ENCODE data around the gene LILRA2.

DNA sequence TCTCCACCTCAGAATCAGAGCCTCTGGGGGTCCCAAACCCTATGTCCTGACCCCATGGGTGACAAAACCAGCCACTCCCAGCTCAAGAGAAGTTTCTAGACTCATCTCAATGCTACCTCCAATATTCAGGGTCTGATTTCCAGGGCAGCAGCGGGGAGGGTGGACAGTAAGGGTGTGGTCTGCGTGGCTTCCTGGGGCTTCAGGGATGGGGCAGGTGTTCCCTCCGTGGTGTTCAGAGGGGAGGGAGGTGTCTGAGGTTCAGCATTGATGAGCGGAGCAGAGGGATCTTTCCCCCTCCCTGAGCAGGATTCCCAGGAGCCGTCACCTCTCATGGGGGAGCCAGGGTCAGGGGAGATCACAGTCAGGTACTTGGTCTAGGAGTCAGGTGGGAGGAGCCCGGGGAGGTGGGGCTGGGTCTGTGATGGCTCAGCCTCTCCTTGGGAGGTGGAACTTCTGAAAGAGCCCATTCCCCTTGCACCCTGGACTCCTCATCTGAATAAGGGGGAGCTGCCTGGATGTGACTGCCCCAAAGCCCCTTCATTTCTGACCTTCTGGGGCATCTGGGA is 2.9 kb downstream of the LILRA2 start:
- TF ChIP-seq, protein P1, sequence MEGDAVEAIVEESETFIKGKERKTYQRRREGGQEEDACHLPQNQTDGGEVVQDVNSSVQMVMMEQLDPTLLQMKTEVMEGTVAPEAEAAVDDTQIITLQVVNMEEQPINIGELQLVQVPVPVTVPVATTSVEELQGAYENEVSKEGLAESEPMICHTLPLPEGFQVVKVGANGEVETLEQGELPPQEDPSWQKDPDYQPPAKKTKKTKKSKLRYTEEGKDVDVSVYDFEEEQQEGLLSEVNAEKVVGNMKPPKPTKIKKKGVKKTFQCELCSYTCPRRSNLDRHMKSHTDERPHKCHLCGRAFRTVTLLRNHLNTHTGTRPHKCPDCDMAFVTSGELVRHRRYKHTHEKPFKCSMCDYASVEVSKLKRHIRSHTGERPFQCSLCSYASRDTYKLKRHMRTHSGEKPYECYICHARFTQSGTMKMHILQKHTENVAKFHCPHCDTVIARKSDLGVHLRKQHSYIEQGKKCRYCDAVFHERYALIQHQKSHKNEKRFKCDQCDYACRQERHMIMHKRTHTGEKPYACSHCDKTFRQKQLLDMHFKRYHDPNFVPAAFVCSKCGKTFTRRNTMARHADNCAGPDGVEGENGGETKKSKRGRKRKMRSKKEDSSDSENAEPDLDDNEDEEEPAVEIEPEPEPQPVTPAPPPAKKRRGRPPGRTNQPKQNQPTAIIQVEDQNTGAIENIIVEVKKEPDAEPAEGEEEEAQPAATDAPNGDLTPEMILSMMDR (IDR thresholded peaks at IDR 0.05): no peak
- no peak for TF ChIP-seq POLR2A (IDR thresholded peaks at IDR 0.05)
